T1000 (cell line): ENCODE data around the gene UGGT2.
"Not testable (repeated sequence)": the region's sequence is repeated elsewhere in the genome, so short reads cannot be mapped to it uniquely, and the experiment has no call there.

Experiments
- DNase-seq: peaks from one replicate; lab custom pipeline; 2025; ENCODE audit warnings: mixed read lengths; lab: John Stamatoyannopoulos, UW

UGGT2 gene

DNA sequence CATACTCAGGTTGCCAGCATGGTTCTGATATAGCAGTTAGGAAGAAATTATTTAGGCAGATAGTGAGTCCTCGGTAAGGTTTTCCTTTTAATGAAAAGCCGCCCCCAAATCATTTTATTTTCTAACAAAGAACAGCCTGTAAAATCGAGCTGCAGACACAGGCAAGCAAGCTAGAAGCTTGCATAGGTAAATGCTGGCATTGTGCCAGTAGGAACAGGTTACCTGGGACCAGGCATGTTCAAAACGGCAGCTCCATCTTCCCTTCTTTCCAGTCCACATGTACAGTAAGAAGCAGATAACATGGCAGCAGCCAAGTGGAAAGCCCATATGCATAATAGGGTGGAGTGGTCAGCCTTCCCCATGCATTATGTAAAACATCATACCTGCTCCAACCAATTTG is 71.1 kb downstream of the UGGT2 start:
- no peak for DNase-seq

DNA sequence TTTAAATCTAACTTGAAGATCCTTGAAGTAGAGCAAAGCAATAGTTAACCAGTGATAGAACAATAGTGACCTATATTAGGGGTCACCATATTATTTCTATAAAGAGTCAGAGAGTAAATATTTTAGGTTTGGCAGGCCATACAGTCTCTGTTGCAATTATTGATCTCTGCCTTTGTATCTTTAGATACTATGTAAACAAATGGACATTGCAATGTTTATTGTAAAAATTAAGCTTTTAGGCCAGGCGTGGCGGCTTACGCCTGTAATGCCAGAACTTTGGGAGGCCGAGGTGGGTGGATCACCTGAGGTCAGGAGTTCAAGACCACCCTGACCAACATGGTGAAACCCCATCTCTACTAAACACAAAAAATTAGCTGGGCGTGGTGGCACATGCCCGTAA is 80.5 kb downstream of the UGGT2 start:
- not testable (repeated sequence) for DNase-seq

DNA sequence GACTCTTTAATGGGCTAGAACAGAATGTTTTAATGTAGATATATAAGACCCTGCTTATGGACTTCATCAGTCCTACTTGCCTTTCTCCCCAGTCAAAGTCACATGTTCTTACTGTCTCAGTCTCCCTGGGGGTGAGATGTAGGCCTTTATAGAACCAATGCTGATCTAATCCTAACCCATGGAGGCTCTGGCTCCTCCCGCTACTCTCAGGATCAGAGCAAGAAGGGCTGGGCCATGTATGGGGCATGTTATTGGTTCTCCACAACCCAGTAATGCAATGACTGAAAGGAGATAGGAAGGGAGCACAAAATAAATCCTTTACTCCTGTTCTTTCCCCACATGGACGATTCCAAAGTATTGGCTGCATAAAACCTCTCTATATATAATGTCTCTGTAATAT is 82.3 kb downstream of the UGGT2 start:
- DNase-seq = no peak

DNA sequence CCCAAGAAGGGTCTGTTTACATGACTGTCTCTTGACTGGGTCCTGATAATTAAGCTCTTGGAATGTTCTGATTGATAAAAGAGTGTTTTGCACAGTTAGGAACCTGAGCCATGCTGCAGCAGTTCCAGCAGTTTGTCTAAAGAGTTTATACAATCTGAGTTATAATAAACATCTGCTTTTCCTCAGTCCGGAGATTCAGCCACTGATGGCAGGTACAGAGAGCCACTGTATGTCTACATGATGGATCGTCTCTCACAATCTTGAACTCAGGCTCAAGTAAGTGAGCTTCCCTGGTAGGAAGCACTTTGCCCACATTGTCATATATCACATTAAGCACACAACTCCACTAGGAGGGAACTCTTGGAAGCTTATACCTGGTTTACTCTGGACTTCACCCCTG is 84.3 kb downstream of the UGGT2 start:
- DNase-seq = no peak

DNA sequence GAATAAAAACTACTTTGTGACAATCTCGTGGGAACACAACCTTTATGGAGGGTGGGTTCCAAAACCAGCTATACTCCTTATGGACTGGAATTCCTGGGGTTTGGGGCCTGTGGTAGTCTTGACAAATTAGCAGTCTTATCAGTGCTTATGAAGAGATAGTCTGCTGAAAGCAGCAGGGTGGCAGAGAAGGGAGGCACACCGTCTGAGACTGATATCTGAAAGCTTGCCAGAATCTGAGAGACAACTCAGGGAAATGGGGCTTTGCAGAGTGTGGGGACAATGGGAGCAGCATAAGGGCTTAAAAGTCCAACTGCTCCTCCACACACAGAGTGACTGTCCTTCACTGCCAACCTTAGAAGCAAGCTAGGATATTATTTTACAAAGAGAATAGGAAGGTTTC is 95.9 kb downstream of the UGGT2 start:
- DNase-seq = no peak

DNA sequence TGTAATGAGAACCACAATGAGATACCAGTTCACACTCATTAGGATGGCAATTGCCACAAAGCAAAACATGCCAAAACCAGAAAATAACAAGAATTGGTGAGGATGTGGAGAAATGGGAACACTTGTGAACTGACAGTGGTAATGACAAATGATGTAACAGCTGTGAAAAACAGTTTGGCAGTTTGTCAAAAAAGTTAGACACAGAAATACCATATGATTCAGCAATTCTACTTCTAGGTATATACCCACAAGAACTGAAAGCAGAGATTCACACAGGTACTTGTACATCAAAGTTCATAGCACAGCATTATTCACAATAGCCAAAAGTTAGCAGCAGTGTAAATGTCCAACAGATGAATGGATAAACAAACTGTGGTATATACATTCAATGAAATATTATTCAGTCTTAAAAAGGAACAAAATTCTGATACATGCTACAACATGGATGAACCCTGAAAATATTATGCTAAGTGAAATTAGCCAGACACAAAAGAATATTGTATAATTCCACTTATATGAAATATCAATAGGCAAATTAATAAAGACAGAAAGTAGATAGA is 96.5 kb downstream of the UGGT2 start:
- no peak for DNase-seq

DNA sequence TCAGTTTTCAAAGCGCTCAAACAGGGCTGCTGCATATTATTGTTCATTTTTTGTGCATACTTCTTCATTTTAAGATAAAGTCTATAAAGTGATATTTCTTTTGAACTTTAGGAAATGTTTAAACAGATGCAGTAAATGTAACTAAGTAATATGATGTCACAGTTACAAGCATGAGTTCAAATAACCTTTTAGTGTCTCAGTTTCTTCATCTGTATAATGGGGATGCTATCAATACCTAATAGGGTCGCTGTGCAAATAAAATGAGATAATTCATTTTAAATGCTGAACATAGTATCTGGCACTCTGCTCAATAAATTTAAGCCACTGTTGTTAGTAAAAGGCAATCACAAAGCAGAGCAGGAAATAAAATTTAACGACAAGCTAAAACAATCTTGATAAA is 97.5 kb downstream of the UGGT2 start:
- DNase-seq = no peak

DNA sequence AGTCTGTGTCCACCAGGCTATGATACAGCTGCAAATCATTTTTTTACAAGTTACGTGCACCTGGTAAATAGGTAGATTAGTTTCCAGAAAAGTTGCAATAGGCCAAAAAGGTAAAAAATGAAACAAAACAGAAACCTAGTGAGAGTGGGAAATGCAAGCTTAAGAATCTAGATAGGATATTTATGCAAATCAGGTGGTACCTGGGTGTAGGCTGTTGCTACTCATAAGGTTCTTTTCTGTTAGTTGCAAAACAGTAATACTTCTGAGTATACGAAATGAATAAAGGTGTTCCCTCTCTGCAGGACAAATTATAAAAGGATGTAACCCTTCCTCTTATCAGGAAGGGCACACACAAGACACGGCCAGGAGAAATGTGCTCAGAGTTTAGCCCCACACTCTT is 97.9 kb downstream of the UGGT2 start:
- DNase-seq = no peak

DNA sequence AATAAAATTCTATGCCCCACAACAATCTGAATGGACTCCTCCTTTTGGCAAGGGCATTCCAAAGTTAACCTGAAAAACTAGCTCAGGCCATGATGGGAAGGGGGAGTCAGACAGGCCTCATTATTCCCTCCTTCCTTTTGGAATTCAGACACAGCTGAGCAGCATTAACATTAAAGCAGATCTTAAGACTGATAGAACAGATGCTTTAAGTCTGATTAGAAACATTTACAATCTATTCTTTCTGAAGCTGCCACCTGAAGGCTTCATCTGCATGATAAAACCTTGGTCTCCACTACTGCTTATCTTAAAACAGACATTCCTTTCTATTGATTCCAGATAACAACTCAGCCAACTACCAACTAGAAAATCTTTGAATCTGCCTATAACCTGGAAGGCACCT is 98.9 kb downstream of the UGGT2 start:
- DNase-seq = no peak

DNA sequence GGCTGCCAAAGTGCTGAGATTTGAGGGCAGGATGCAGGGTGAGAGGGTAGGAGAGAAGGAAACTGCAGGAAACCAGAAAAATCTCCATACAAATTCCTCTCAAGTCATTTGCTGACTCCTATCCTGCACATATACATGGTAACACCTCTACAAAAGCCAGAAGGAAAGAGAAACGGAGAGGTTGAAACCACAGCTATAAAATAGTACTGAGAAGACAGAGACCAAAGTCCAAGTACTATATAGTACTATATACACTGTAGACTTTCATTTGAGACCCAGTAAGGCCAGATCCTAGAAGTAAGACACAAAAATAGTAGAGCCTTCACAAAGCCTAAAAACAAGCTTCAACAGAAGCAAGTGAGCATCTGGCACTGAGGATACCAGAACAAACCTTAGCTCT is 103.1 kb downstream of the UGGT2 start:
- no peak for DNase-seq

DNA sequence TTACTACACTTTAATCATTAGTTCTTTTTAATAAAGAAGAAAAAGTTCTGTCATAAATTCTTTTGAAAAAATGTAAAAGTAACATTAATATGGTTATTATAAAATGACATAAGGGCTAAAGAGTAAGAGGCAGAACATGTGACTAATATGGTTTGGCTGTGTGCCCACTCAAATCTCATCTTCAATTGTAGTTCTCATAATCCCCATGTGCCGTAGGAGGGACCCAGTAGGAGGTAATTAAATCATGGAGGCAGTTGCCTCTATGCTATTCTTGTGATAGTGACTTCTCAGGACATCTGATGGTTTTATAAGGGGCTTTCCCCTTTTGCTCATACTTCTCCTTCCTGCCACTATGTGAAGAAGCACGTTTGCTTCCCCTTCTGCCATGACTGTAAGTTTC is 104.5 kb downstream of the UGGT2 start:
- DNase-seq = no peak

DNA sequence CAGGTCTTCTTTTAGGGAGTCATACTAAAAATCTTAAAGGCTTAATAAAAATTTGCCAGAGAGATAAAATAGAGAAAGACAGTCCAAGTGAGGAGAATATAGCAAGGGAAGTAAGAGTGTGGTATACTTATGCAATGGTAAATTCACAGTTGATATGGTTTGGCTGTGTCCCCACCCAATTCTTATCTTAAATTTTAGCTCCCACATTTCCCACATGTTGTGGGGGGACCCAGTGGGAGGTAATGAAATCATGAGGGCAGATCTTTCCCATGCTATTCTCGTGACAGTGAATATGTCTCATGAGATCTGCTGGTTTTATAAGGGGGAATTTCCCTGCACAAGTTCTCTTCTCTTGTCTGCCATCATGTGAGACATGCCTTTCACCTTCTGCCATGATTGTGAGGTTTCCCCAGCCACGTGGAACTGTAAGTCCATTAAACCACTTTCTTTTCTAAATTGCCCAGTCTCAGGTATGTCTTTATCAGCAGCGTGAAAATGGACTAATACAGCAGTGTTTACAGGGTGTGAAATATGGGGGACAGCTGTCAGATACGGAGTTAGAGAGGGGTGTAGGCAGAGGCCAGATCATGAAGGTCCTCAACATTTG is 115.4 kb downstream of the UGGT2 start:
- DNase-seq = no peak

DNA sequence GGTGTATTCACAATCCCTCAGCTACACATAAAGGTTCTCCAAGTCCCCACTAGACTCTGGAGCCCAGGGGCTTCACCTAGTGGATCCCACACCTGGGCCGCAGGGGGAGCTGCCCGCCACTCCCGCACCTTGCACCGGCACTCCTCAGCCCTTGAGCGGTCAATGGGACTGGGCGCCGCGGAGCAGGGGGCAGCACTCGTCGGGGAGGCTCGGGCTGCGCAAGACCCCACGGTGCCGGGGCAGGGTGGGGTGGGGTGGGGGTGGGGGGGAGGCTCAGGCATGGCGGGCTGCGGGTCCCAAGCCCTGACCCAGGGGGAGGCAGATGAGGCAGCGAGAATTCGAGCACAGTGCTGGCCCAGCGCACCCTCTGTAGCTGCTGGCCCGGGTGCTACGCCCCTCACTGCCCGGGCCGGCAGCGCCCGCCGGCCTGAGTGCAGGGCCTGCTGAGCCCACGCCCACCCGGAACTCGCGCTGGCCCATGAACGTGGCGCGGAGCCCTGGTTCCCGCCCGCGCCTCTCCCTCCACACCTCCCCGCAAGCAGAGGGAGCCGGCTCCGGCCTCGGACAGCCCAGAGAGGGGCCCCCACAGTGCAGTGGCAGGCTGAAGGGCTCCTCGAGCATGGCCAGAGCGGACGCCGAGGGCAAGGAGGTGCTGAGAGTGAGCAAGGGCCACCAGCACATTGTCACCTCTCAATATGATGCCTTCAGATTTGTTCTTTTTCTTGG is 121.7 kb downstream of the UGGT2 start:
- DNase-seq = no peak

DNA sequence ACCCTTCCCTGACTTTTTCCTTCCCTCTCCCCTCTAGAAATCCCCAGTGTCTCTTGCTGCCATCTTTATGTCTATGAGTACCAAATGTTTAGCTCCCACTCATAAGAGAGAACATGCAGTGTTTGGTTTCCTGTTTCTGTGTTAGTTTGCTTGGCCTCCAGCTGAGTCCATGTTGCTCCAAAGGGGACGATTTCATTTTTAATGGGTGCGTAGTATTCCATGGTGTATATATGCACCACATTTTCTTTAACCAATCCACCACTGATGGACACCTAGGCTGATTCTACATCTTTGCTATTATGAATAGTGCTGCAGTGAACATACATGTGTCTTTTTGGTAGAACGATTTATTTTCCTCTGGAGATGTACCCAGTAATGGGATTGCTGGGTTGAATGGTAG is 123.8 kb downstream of the UGGT2 start:
- no peak for DNase-seq

DNA sequence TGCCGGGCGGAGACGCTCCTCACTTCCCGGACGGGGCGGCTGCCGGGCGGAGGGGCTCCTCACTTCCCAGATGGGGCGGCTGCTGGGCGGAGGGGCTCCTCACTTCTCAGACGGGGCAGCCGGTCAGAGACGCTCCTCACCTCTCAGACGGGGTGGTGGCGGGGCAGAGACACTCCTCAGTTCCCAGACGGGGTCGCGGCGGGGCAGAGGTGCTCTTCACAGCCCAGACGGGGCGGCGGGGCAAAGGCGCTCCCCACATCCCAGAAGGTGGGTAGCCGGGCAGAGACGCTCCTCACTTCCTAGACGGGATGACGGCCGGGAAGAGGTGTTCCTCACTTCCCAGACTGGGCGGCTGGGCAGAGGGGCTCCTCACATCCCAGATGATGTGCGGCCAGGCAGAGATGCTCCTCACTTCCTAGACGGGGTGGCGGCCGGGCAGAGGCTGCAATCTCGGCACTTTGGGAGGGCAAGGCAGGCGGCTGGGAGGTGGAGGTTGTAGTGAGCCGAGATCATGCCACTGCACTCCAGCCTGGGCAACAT is 124.8 kb downstream of the UGGT2 start:
- not testable (repeated sequence) for DNase-seq

DNA sequence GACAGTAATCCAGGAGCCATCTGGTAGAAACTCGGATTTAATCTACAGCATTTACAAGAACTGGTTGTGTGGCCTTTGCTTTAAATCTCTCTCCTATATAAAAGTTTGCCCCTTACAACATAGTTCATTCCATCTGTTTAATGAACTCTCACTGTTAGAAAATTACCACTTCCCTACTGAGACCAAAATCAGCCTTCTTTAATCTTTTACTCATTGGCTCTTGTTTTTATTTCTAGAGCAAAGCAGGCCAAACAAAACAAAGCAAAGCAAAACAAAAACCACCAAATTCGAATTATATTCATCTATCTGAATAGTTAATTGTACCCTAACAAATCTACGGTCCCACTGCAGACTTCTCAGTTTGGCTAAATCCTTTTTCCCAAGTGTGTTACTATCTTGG is 127.0 kb downstream of the UGGT2 start:
- DNase-seq = no peak

DNA sequence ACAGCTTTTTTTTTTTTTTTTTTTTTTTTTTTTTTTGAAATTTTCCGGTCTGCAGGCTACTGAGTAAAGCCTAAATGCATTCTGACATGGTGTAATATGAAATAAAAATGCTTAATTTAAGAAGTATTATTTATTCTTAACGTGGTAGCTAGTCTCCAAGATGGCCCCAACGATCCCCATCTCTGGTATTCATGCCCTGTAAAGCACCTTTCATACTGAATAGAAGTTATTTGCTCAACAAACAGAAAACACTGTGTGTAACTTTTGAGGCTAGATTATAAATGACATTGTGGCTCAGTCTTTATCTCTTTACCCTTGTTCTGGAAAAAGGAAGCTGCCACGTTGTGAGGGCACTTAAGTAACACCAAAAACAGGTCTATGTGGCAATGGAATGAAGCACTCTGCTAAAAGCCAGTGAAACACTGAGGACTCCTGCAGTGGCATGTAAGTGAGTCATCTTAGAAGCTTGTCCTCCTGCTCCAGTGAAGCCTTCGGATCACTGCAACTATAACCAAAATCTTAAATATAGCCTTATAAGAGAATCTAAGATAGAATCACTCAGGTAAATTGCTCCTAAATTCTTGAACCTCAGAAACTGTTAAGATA is 128.7 kb downstream of the UGGT2 start:
- no peak for DNase-seq

DNA sequence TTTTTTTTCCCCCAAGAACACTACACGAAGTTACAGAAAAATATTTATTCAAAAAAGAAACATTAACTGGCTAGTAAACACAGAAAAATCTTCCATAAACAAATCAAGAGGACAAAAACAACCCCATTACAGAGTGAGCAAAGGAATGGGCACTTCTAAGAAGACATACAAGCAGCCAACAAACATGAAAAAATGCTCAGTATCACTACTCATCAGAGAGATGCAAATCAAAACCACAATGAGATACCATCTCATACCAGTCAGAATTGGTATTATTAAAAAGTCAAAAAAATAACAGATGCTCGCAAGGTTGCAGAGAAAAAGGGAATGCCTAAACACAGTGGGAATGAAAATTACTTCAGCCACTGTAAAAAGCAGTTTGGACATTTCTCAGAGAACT is 131.7 kb downstream of the UGGT2 start:
- DNase-seq = no peak

DNA sequence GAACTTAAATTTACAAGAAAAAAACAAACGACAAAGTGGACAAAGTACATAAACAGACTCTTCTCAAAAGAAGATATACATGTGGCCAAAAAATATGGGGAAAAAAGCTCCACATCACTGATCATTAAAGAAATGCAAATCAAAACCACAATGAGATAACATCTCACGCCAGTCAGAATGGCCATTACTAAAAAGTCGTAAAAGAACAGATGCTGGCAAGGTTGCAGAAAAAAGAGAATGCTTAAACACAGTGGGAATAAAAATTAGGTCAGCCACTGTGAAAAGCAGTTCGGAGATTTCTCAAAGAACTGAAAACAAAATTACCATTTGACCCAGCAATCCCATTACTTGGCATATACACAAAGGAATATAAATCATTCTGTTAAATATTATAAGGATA is 132.7 kb downstream of the UGGT2 start:
- DNase-seq = no peak

DNA sequence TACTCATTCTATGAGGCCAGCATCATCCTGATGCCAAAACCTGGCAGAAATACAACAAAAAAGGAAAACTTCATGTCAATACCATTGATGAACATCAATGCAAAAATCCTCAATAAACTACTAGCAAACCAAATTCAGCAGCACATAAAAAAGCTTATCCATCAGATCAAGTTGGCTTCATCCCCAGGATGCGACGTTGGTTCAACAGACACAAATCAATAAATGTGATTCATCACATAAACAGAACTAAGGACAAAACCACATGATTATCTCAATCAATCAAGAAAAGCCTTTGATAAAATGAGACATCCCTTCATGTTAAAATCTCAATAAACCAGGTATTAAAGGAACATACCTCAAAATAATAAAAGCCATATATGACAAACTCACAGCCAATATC is 134.3 kb downstream of the UGGT2 start:
- DNase-seq = no peak

DNA sequence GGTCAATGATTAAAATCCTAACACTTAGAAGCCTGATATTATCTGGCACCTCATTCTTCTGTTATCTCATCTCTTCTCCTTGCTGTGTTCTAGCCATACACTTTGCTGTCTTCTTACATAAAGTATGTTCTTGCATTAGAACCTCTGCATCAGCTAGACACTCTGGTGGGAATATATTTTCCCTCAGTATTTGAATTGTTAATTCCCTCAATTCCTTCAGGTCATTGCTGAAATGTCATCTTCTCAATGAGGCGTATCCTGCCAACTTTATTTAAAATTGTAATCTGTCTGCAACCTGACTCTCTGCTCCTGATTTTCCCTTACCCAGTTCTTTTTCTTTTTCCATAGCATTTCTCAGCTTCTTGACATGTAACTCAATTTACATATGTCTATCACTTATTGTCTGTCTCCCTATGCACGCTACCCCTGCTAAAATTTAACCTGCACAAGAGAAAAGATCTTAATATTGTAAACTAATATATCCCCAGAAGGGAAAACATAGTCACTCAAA is 138.2 kb downstream of the UGGT2 start:
- no peak for DNase-seq

DNA sequence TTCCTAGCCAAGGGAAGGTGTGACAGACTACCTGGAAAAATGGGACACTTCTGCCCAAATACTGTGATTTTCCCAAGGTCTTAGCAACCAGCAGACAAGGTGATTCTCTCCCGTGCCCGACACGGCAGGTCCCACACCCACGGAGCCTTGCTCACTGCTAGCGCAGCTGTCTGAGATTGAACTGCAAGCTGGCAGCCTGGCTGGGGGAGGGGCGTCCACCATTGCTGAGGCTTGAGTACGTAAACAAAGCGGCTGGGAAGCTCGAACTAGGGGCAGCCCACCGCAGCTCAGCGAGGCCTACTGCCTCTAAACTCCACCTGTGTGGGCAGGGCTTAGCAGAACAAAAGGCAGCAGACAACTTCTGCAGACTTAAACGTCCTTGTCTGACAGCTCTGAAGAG is 146.2 kb downstream of the UGGT2 start:
- no peak for DNase-seq

DNA sequence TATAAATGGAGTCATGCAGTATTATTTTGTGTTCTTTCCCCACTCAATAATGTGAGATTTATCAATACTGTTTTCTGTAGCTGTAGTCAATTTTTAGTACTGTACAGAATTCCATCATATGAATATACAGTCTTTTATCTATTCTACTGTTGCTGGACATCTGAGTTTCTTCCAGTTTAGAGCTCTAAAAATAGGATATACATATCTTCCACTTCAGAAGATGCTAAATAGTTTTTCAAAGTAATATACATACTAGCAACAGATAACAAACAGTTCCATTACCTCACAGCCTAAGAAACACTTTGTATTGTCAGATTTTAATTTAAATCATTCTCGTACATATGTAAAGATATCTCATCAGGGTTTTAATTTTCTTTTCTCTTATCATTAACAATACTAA is 149.6 kb downstream of the UGGT2 start:
- DNase-seq = no peak
